GM12873 (cell line): ENCODE data around the gene OGFR.

Experiments used
- CTCF ChIP-seq: IDR thresholded peaks from 2 replicates; pipeline ENCODE4 v1.5.1; 2012; ENCODE audit warnings: low read depth, mild to moderate bottlenecking, moderate library complexity, low read length, control low read depth; ENCODE audit not compliant: insufficient read depth; ENCODE audit errors: missing control alignments

Gene OGFR

DNA sequence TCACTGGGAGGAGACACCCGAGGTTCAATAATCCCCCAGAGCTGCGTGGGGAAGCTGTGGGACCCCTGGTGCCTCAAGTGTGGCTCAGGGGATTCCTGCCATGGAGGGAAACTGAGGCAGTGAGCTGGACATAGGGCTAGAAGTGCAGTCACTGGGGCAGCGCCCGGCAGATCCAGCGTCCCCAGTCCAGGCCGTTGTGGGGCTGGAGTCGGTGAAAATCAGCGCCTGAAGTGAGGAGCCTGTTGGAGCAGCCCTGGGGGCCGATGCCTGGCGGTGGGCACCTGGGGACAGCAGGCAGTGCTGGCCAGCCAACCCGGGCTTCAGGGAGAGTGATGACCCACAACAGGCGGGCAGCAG is 10.1 kb downstream of the OGFR start:
- TF ChIP-seq CTCF: no peak

DNA sequence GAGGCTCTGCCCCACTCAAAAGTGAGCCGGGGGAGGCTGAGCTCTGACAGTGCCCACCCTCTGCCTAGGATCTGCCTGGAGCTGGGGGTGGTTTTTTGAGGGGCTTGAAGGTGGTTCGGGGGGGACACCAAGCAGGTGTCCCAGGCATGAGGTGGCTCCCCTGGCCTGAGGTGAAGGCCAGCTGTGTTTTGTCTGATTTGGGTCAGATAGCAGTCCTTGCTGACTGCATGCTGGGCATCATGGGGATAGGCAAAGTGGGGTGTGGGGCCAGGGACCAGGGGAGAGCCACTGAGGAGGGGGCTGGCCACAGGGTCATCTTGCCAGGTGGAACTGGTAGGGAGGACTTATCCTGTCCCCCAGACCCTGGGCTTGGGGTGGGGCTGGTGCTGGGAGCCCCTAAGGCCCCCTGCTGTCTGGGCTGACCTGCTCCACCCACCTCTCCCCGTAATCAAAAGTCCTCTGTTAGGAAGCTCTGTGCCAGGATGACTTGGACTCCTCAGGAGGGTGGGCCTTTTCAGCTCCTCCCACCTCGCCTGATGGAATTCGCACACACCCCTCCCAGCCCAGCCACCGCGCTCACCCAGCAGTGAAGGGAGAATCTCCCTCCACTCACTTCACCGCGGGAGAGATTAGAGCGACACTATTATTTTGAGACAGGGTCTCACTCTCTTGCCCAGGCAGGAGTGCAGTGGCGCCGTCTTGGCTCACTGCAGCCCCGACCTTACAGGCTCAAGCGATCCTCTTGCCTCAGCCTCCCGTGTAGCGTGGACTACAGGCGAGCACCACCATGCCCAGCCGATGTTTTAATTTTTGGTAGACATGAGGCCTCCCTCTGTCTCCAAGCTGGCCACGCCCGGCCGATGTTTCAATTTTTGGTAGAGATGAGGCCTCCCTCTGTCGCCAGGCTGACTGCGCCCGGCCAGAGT is 10.7 kb downstream of the OGFR start:
- TF ChIP-seq CTCF: no peak

- no peak for TF ChIP-seq CTCF
Observed at GRCh38 chr20:62816031-62816883, 11.6 kb downstream of the OGFR start.

DNA sequence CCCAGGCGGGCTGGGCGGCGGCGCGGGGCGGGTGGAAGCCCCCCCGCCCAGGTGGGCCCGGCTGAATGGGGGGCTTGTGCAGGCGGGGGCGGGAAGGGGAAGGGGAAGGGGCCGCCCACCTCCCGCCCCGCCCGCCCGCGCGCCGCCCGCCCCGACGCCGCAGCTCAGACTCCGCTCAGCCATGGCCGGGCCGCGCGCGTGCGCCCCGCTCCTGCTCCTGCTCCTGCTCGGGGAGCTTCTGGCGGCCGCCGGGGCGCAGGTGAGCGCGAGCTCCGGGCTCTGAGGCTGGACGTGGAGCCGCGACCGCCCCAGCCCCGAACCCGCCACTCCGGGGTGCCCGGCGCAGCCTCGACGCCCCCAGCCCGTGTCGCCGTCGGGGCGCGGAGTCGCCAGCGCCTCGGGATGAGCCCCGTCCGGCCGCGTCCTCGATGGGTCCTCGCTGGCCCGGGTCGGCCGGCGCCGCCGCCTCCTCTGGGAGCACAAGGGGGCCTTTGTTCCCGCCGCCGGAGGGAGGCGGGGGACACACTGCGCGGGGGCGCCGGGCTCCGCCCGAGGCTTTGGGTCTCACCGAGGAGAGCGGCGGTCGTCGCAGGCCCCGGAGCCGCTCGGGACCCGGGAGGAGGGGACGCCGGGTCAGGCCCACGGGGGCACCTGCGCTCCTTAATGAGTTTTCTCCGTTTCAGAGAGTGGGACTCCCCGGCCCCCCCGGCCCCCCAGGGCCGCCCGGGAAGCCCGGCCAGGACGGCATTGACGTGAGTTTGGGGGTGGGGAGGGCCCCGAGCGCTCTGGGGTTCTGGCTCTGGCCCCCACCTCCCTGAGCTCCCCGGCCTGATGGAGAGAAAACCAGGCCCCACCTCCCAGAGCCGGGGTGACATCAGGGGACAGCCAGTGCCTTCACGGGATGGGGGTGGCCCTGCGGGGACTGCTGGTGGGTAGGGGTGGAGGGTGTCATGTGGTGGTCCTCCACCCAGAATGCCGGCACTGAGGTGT is 12.5 kb downstream of the OGFR start, which contains the start of gene COL9A3:
COL9A3 (plus strand) TSS at position 167 of the 990 bp plus-strand sequence; CDS start at position 182, 15 bp downstream.
- TF ChIP-seq CTCF: no peak

GRCh38 chr20:62817975-62818591 is 13.4 kb downstream of the OGFR start:
- no peak for TF ChIP-seq CTCF

DNA sequence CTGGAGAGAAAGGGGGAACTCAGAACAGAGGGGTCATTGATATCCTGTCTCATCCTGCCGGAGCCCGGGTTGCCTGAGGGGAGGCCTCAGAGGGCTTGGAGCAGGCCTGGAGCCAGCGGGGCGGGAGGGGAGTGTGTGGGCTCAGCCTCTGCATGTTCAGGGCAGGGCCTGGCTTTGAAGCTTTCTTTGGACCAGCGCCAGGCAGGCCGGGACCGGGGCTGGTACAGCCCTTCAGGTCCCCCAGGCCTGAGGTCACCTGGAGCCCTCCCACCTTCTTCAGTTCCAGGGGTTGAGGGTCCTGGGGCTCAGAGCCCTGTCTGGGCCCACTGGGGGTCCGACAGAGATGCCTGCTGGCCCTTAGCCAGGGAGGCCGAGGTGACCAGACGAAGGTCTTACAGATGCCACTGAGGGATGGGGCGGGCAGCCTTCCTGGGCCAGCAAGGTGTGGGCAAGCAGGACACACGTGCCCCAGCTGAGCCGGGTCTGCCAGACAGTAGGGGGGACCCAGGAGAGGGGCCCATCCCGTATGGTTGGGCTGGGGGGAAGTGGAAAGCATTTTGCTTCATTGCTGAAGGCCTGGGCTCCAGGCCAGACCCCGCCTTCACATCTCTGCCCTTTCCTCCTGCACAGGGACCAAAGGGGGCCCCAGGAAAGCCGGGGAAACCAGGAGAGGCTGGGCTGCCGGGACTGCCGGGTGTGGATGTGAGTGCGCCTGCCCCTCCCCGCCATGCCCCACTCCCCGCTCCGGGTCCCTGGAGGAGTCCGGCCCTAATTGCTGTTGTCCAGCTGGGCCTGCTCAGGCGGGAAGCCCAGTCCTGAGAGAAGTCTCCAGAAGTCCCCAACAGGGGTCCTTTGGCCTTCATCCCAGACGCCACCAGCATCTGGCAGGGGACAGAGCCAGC is 14.2 kb downstream of the OGFR start:
- no peak for TF ChIP-seq CTCF
